ENCODE data around the gene PHTF2.

The PHTF2 gene

DNA sequence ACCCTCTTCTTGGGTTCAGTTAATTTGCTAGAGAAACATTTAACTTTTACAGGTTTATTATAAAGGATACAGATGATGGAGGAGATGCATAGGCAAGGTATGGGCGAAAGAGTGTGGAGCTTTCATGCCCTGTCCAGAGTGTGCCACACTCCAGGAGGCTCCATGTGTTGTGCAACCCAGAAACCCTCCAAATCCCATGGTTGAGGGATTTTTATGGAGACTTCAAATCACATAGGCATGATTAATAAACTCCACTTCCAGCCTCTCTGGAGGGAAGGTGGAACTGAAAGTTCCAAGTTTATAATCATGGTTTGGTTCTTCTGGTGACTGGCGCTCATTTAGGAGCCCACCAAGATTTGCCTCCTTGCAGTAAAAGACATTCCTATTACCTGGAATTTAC, 159.9 kb downstream of the PHTF2 start:
- H3K4me3 ChIP-seq (ENCODE audit: low read length) = no peak overlapping the region
- TF ChIP-seq, protein P1, sequence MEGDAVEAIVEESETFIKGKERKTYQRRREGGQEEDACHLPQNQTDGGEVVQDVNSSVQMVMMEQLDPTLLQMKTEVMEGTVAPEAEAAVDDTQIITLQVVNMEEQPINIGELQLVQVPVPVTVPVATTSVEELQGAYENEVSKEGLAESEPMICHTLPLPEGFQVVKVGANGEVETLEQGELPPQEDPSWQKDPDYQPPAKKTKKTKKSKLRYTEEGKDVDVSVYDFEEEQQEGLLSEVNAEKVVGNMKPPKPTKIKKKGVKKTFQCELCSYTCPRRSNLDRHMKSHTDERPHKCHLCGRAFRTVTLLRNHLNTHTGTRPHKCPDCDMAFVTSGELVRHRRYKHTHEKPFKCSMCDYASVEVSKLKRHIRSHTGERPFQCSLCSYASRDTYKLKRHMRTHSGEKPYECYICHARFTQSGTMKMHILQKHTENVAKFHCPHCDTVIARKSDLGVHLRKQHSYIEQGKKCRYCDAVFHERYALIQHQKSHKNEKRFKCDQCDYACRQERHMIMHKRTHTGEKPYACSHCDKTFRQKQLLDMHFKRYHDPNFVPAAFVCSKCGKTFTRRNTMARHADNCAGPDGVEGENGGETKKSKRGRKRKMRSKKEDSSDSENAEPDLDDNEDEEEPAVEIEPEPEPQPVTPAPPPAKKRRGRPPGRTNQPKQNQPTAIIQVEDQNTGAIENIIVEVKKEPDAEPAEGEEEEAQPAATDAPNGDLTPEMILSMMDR (conservative IDR thresholded peaks at IDR 0.05; ENCODE audit: low read depth, low read length) = no peak
- no peak for DNase-seq (ENCODE audit: low read depth)

DNA sequence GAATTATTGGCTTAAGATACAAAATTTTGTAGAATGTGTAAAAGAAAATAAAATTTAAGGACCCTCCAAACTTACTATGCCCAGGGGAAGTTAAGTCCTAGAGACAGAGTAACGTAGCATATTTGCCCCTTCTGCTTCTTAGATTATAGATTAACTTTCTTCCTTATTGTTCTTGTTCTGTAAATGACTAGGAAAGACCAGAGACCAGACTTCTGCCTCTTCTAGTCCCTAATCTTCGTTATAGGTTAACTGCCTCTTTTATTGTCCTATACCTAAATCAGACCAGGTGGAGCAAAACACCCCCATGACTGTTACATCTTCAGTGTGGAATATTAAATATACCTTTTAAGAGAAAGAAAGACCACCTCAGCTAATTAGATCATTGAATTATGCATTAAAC, 160.5 kb downstream of the PHTF2 start:
- no peak overlapping the region for H3K4me3 ChIP-seq (ENCODE audit: low read length)
- no peak for DNase-seq (ENCODE audit: low read depth)
- TF ChIP-seq, protein P1 (conservative IDR thresholded peaks at IDR 0.05; ENCODE audit: low read depth, low read length) = no peak

DNA sequence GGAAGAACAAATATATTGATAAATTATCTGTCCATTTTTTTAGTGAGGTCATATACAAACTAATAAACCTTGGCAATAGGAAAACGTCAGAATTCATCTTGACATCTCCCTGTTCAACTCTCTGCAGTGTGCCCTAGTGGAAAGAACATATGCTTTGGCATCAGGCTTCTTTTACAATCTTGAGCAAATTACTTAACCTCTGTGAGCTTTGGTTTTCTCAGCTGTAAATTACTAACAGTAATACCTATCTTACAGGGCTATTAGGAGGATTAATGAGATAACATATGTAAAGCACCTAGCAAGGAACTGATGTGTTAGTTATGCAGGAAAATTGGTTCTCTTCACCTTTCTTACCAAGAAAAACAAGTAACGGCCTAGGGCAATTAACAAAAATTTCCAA, 161.8 kb downstream of the PHTF2 start:
- DNase-seq (ENCODE audit: low read depth) = no peak
- no peak overlapping the region for H3K4me3 ChIP-seq (ENCODE audit: low read length)
- TF ChIP-seq, protein P1 (conservative IDR thresholded peaks at IDR 0.05; ENCODE audit: low read depth, low read length) = no peak

DNA sequence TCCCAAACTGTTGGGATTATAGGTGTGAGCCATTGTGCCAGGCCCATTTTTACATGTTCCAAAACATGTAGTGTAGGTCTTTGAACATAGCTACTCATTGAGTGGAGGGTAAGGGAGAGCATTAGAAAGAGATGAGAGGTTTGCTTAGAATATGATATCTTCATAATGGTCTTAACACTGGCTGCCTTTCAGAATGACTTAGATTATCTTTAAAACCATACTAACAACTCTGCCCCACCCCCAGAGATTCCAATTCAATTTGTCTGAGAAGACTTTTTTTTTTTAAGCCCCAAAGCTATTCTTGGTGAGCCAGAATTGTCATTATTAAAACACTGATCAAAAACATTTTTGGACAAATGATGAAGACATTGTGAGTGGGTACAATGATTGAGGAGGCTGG, 168.9 kb downstream of the PHTF2 start:
- TF ChIP-seq, protein P1 (conservative IDR thresholded peaks at IDR 0.05; ENCODE audit: low read depth, low read length) = no peak
- DNase-seq (ENCODE audit: low read depth) = no peak
- no peak overlapping the region for H3K4me3 ChIP-seq (ENCODE audit: low read length)

DNA sequence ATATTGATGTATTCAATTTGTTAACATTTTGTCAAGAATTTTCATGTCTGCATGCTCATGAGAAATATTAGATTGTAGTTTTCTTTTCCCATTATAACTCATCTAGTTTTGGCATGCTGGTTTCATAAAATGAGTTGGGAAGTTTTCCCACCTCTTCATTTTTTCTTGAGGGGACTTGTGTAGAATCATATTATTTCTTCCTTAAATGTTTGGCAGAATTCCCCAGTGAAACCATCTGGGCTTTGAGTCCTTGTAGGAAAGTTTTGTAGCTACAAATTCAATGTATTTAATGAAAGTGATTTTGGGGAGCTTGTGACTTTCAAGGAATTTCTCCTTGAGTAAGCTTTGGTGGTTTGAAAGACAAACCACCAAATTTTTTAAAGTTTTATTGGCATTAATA, 173.2 kb downstream of the PHTF2 start:
- H3K4me3 ChIP-seq (ENCODE audit: low read length) = no peak overlapping the region
- TF ChIP-seq, protein P1 (conservative IDR thresholded peaks at IDR 0.05; ENCODE audit: low read depth, low read length) = no peak
- no peak for DNase-seq (ENCODE audit: low read depth)

DNA sequence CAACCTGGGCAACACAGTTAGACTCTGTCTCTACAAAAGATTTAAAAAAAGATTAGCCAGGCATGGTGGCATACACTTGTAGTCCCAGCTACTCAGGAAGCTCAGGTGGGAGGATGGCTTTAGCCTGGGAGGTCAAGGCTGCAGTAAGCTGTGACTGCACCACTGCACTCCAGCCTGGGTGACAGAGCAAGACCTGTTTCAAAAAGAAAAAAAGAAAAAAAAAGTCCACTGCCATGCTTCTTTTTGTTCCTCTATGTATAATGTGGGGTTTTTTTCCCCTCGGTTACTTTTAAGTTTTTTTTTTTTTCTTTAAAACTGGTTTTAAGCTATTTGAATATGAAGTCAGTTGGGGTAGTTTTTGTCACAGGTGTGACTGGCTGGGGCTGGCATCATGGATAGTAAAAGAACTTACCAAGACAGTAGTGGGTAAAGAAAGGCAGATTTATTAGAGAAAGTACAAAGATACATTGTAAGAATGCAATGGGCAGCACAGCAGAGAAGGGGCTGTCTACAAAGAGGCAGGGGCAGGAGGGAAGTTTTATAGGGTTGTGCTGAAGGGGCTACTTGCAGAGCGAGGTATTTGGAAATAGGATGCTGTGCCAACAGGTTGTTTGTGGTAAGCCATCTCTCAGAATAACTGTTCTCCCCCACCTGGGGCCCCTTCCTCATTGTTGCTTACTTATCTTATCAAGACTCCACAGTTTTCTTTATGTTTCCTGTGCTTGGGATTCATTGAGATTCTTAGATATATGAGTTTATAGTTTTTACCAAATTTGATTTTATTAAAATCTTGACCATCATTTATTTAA, 177.3 kb downstream of the PHTF2 start:
- no peak for DNase-seq (ENCODE audit: low read depth)
- TF ChIP-seq, protein P1 (conservative IDR thresholded peaks at IDR 0.05; ENCODE audit: low read depth, low read length) = no peak
- no peak overlapping the region for H3K4me3 ChIP-seq (ENCODE audit: low read length)

DNA sequence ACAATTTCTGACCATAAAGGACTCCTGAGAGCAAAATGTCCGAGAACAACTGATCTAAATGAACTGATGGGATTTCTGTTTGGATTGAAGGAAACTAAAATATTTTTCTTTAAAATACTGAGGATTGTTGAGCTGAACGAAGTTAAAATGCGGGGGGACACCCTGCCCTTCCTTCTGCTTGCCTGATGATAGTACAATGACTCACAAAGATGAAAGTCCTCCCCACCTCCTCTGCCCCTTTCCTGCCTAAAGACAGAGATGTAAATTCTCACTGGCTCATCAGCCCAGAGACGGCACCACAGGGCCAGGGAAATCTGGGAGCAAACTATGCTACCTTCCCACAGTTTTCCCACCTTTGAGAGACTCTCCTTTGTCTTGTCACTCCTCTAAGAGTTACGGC, 180.6 kb downstream of the PHTF2 start:
- H3K4me3 ChIP-seq (ENCODE audit: low read length) = no peak overlapping the region
- DNase-seq (ENCODE audit: low read depth) = no peak

More for the DNA sequence above, 180.6 kb downstream of the PHTF2 start:
- TF ChIP-seq, protein P1 (conservative IDR thresholded peaks at IDR 0.05; ENCODE audit: low read depth, low read length) = no peak
